GM12892 (cell line): ENCODE data around the gene RBM19.

Experiments
- DNase-seq: peaks from one replicate; pipeline ENCODE4 v3.0.0; 2011; ENCODE audit not compliant: insufficient read length
- FAIRE-seq: peaks from 2 replicates; lab custom pipeline; 2011; peaks lifted over from hg19 to GRCh38; lab: Jason Lieb, UNC
- POLR2A ChIP-seq: IDR thresholded peaks from 2 replicates; pipeline ENCODE4 v1.6.1; 2011; ENCODE audit warnings: low read depth, low read length, control low read depth
- POLR2AphosphoS5 ChIP-seq: IDR thresholded peaks from 2 replicates; pipeline ENCODE4 v1.6.1; 2011; ENCODE audit warnings: low read depth, low read length, control low read depth
- TAF1 ChIP-seq: IDR thresholded peaks from 2 replicates; pipeline ENCODE4 v1.6.1; 2011; ENCODE audit warnings: low read depth, mild to moderate bottlenecking, control low read depth, low read length, borderline replicate concordance

The RBM19 gene

GRCh38 chr12:113796066-113796827 is 169.9 kb downstream of the RBM19 start:
- TF ChIP-seq POLR2AphosphoS5 (no peak), TAF1 (no peak), POLR2A (no peak)
- FAIRE-seq (no peak), DNase-seq (no peak)

GRCh38 chr12:113795445-113795844 is 170.7 kb downstream of the RBM19 start:
- DNase-seq (no peak), FAIRE-seq (no peak)
- TF ChIP-seq POLR2A (no peak), TAF1 (no peak), POLR2AphosphoS5 (no peak)

DNA sequence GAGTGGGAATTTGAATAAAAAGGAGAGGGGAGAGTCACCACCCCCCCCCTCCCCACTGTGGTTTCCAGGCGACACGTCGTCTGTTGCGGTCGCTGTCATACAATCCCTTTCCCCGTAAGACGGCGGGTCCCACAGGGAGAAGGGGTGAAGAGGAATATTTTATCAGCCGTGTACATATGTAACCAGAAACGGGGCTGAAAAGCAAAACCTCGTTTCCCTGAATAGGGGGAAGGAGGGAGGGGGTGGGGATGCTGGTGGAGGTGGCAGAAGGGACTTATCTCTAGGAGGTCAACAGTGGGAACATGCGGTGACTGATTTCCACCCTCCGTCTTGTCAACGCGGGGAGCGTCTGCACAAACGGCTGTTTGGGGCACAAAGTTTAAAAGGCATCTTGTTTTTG is 171.4 kb downstream of the RBM19 start:
- no peak for DNase-seq
- TF ChIP-seq POLR2A (no peak), POLR2AphosphoS5 (no peak), TAF1 (no peak)
- FAIRE-seq: no peak

- FAIRE-seq: no peak
Observed at GRCh38 chr12:113793250-113793649, 172.9 kb downstream of the RBM19 start.

DNA sequence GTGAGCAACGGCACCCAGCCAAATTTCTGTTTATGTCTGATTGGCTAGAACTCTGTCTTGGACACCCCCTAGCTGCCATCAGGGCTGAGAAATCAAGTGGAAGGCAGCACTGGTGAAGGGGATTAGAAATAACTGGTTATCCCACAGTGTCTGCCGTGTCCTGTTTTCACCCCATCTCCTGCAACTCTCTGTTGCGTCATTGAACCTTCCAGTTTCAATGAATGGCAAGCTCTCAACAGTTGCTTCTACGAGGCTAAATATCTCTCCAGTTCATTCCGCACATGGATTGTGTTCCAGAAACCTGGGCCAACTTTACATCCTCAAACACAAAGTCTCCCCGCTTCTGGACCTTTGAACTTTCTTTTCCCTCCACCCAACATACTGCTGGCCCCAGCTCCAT is 173.7 kb downstream of the RBM19 start:
- TF ChIP-seq POLR2A: no peak
- no peak for TF ChIP-seq POLR2AphosphoS5
- no peak for FAIRE-seq
- no peak for DNase-seq

More at GRCh38 chr12:113793250-113793649, 172.9 kb downstream of the RBM19 start:
- no peak for DNase-seq
- no peak for TF ChIP-seq POLR2AphosphoS5
- TF ChIP-seq POLR2A: no peak
- no peak for TF ChIP-seq TAF1

GRCh38 chr12:113788020-113788856 is 177.9 kb downstream of the RBM19 start:
- FAIRE-seq (no peak), DNase-seq (no peak)
- TF ChIP-seq POLR2AphosphoS5 (no peak), TAF1 (no peak), POLR2A (no peak)

- TF ChIP-seq TAF1 (no peak), POLR2AphosphoS5 (no peak), POLR2A (no peak)
- FAIRE-seq (no peak), DNase-seq (no peak)
Observed at GRCh38 chr12:113786107-113786506, 180.0 kb downstream of the RBM19 start.

DNA sequence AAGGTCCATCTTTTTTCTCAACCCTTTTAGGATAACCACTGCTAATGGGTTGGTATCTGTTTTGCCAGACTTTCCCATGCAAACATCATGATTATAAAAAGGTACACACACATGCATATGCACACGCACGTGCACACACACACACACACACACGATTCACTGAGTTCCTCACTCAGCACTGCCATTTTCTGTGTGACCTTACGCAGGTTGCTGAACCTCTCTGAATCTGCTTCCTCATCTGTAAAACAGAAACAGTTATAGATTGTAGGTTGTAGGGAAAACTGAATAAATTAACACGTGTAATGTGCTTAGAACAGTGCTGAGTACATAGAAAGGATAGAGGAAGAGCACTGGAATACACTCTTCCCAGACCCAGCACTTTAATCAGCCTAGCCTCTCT is 182.3 kb downstream of the RBM19 start:
- DNase-seq (no peak), FAIRE-seq (no peak)
- no peak for TF ChIP-seq POLR2A
- TF ChIP-seq TAF1: no peak
- TF ChIP-seq POLR2AphosphoS5: no peak

- FAIRE-seq (no peak), DNase-seq (no peak)
- no peak for TF ChIP-seq TAF1
- no peak for TF ChIP-seq POLR2A
- TF ChIP-seq POLR2AphosphoS5: no peak
Observed at GRCh38 chr12:113782873-113783272, 183.3 kb downstream of the RBM19 start.

- FAIRE-seq (no peak), DNase-seq (no peak)
- TF ChIP-seq POLR2A: no peak
- no peak for TF ChIP-seq TAF1
- TF ChIP-seq POLR2AphosphoS5: no peak
Observed at GRCh38 chr12:113781415-113782198, 184.5 kb downstream of the RBM19 start.

DNA sequence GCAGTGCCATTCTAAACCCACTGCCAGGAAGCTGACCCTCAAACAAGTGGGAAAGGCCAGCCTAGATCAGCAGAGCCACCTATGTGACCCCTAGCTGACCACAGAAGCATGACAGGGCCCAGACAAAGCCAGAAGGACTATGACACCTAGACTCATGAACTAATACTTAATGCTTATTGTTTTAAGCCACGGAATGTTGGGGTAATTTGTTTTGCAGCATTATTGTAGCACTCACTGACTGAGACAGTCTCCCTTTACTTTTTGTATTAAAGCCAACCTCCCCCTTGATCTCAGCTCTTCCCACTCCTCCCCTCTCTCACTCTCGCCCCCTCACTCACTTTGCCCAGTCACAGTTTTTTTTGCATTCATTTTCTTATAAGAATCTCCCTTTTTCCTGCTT is 186.4 kb downstream of the RBM19 start:
- no peak for FAIRE-seq
- TF ChIP-seq POLR2AphosphoS5 (no peak), POLR2A (no peak), TAF1 (no peak)
- DNase-seq: no peak

- TF ChIP-seq POLR2A: no peak
- no peak for TF ChIP-seq POLR2AphosphoS5
- TF ChIP-seq TAF1: no peak
- no peak for DNase-seq
Observed at GRCh38 chr12:113778432-113779132, 187.5 kb downstream of the RBM19 start.

More at GRCh38 chr12:113778432-113779132, 187.5 kb downstream of the RBM19 start:
- no peak for FAIRE-seq
